Thyroid gland (tissue), 4 donors: ENCODE results near the gene FREY1.

Experiments
- POLR2A ChIP-seq, 2 donors: fragments of 450-650 bp; IDR thresholded peaks; one replicate each; pipeline ENCODE4 v1.6.1; 2017; ENCODE audit warnings: antibody characterized with exemption in 2 of 2, mild to moderate bottlenecking in 2 of 2, moderate library complexity in 1 of 2
- TF ChIP-seq, protein P1 (sequence below), 6 experiments: fragments of 200-600 bp in 3 of 6; fragments of 450-650 bp in 3 of 6; sonication (generic) in 3 of 6; IDR thresholded peaks; one replicate each; pipeline ENCODE4 v1.5.1; 2016 to 2019; ENCODE audit warnings: antibody characterized with exemption in 6 of 6, mild to moderate bottlenecking in 2 of 6, inconsistent platforms in 1 of 6, moderate library complexity in 1 of 6

DNA sequence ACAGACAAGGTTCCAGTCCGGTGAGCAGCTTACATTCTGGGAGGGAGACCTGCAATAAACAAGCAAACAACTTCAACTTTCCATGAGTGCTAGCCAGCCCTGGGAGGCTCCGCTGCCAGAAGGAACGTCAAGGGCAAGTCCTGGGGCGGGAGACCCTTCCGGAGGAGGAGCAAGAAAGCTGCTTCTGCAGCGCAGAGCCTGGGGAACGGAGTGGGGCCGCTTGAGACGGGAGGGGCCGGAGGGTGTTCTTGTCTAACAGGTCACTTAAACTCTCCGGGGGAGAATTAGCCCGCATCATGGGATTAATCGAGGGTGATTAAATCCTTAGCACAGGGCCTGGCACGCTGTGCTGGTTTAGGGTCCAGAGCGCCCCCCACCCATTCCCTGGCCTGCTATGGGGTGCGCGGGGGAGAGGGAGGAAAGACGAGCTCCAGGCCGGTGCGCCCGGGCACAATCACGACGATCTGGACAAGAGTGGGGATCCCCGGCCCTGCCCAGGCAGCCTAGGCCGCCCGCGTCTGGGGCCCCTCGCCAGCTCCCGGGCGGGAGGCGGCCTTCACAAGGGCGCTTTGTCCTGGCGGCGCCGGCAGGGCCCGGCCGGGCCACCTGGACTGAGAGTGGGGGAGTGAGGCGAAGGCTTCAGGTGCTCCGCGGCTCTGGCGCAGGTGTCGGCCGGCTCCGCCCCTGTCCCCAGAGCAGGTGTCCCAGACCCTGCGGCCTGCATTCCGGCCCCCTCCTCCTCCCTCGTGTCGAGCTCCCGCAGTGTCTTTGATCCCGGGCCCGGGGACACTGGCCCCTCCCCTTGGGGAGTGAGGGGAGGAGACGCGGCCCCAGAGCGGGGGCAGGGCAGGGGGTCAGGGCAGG lies 14.7 kb upstream of the FREY1 start:
- peak; percentile 19 to 62 for TF ChIP-seq POLR2A (IDR thresholded peaks at IDR 0.05)
- TF ChIP-seq, protein P1, sequence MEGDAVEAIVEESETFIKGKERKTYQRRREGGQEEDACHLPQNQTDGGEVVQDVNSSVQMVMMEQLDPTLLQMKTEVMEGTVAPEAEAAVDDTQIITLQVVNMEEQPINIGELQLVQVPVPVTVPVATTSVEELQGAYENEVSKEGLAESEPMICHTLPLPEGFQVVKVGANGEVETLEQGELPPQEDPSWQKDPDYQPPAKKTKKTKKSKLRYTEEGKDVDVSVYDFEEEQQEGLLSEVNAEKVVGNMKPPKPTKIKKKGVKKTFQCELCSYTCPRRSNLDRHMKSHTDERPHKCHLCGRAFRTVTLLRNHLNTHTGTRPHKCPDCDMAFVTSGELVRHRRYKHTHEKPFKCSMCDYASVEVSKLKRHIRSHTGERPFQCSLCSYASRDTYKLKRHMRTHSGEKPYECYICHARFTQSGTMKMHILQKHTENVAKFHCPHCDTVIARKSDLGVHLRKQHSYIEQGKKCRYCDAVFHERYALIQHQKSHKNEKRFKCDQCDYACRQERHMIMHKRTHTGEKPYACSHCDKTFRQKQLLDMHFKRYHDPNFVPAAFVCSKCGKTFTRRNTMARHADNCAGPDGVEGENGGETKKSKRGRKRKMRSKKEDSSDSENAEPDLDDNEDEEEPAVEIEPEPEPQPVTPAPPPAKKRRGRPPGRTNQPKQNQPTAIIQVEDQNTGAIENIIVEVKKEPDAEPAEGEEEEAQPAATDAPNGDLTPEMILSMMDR (IDR thresholded peaks at IDR 0.05), result no peak
